Stimulated activated CD8-positive, alpha-beta memory T cell treated with anti-CD3 and anti-CD28 coated beads, Interleukin-2, amount 100 ng/mL, for 48 hours (primary cell): ENCODE results near the gene APAF1.

ENCODE experiments used
- DNase-seq, 2 donors: peaks; one replicate each; pipeline ENCODE4 v3.0.0-alpha.2; 2020; ENCODE audit warnings: low read depth in 2 of 2

APAF1 gene

GRCh38 chr12:98725476-98726247, 80.6 kb downstream of the APAF1 start:
- peak in 1 of 2 donors; percentile 62 for DNase-seq

GRCh38 chr12:98727196-98727595, 82.1 kb downstream of the APAF1 start:
- no peak for DNase-seq

- no peak for DNase-seq
Observed at GRCh38 chr12:98730412-98730811, 85.3 kb downstream of the APAF1 start.

GRCh38 chr12:98733667-98734350, 88.7 kb downstream of the APAF1 start:
- no peak for DNase-seq

- DNase-seq: no peak
Observed at GRCh38 chr12:98735821-98736220, 90.7 kb downstream of the APAF1 start.

GRCh38 chr12:98736352-98737321, 91.5 kb downstream of the APAF1 start:
- DNase-seq: no peak

GRCh38 chr12:98737322-98737712, 92.2 kb downstream of the APAF1 start:
- no peak for DNase-seq

- no peak for DNase-seq
Observed at GRCh38 chr12:98738002-98738401, 92.9 kb downstream of the APAF1 start.

- no peak for DNase-seq
Observed at GRCh38 chr12:98738539-98738938, 93.4 kb downstream of the APAF1 start.

- no peak for DNase-seq
Observed at GRCh38 chr12:98740751-98741150, 95.7 kb downstream of the APAF1 start.

- no peak for DNase-seq
Observed at GRCh38 chr12:98741196-98741555, 96.1 kb downstream of the APAF1 start.

GRCh38 chr12:98741556-98742265, 96.6 kb downstream of the APAF1 start:
- no peak for DNase-seq

- peak in 1 of 2 donors; percentile 42 for DNase-seq
Observed at GRCh38 chr12:98743362-98743953, 98.4 kb downstream of the APAF1 start.

GRCh38 chr12:98744680-98745079, 99.6 kb downstream of the APAF1 start:
- DNase-seq: no peak

GRCh38 chr12:98745578-98746391, 100.7 kb downstream of the APAF1 start:
- DNase-seq: no peak

GRCh38 chr12:98748463-98748862, 103.4 kb downstream of the APAF1 start:
- no peak for DNase-seq

GRCh38 chr12:98750511-98750910, 105.4 kb downstream of the APAF1 start:
- no peak for DNase-seq

- no peak for DNase-seq
Observed at GRCh38 chr12:98751580-98752115, 106.6 kb downstream of the APAF1 start.

- no peak for DNase-seq
Observed at GRCh38 chr12:98752726-98753125, 107.6 kb downstream of the APAF1 start.

GRCh38 chr12:98754095-98754494, 109.0 kb downstream of the APAF1 start:
- no peak for DNase-seq
